HepG2 (cell line): ENCODE measurements around the gene NCF4. TPM values are rescaled to one million over a fixed set of nuclear protein-coding genes. Genes with fewer than 3 reads are reported as not detected.

ENCODE experiments used
- ATAC-seq: fragments of 200-7000 bp; cut with Tn5 transposase; 3 replicates; pipeline ENCODE4 v1.9.1; 2020; ENCODE audit warnings: mild to moderate bottlenecking, moderate library complexity
- BruUV-seq: library from RNA; stranded (reverse); fragments of 400-500 nt; replicated peaks from 2 replicates; lab custom pipeline; 2021; lab: Mats Ljungman, UMichigan
- CTCF ChIA-PET: fragments of 300-600 bp; formaldehyde crosslinking; extraction: SDS; loops from one replicate; lab custom pipeline; 2021; ENCODE audit warnings: low total read pairs, inconsistent platforms, low intra/inter-chr PET ratio; lab: Yijun Ruan, JAX
- POLR2A ChIA-PET: fragments of 350-600 bp; sonication (Branson Sonifier 250); formaldehyde crosslinking; loops from one replicate; lab custom pipeline; 2020; ENCODE audit warnings: antibody characterized with exemption, inconsistent platforms; lab: Yijun Ruan, JAX
- DNase-seq: peaks from one replicate; pipeline ENCODE4 v3.0.0-alpha.2; 2015; ENCODE audit warnings: low spot score
- FAIRE-seq: peaks from 3 replicates; lab custom pipeline; 2011; peaks lifted over from hg19 to GRCh38; lab: Jason Lieb, UNC
- H2AFZ ChIP-seq: one replicate; pipeline ENCODE4 v1.6.1; 2011; ENCODE audit warnings: low read length, inconsistent platforms
- H3K27ac ChIP-seq: fragments of 300-600 bp; 3 replicates; pipeline ENCODE4 v1.8.0; 2011; ENCODE audit warnings: mixed run types, mild to moderate bottlenecking, mixed read lengths, low read length, inconsistent platforms; ENCODE audit not compliant: insufficient read depth; ENCODE audit errors: extremely low read length
- H3K27me3 ChIP-seq, 2 experiments: fragments of 200-600 bp in 1 of 2; 2 replicates in 1 of 2; 3 replicates in 1 of 2; pipeline versions ENCODE4 v1.6.0 to v1.8.0; 2011; ENCODE audit warnings: low read length in 2 of 2, mild to moderate bottlenecking in 2 of 2, moderate library complexity in 2 of 2, inconsistent platforms in 1 of 2; ENCODE audit not compliant: insufficient read depth in 2 of 2, control insufficient read depth in 1 of 2
- H3K36me3 ChIP-seq, 2 experiments: fragments of 200-600 bp in 1 of 2; replicated peaks in 1 of 2; 2 replicates in 1 of 2; 3 replicates in 1 of 2; pipeline versions ENCODE4 v1.5.1 to v1.8.0; 2011; ENCODE audit warnings: low read length in 2 of 2, inconsistent platforms in 1 of 2; ENCODE audit not compliant: insufficient read depth in 2 of 2, control insufficient read depth in 1 of 2
- H3K4me1 ChIP-seq: 2 replicates; pipeline ENCODE4 v1.5.1; 2012; ENCODE audit warnings: low read length, inconsistent platforms; ENCODE audit not compliant: insufficient read depth
- H3K4me2 ChIP-seq: 2 replicates; pipeline ENCODE4 v1.6.0; 2011; ENCODE audit warnings: low read depth, low read length, inconsistent platforms
- H3K4me3 ChIP-seq, 3 experiments: fragments of 200-600 bp in 1 of 3; sonication (generic), shearing (Covaris generic) in 1 of 3; replicated peaks in 1 of 3; 2 replicates each; pipeline ENCODE4 v1.5.1; 2011 to 2016; ENCODE audit warnings: low read length in 3 of 3, inconsistent platforms in 2 of 3, low read depth in 2 of 3, mild to moderate bottlenecking in 2 of 3, control low read depth in 1 of 3, mixed read lengths in 1 of 3; ENCODE audit not compliant: insufficient read depth in 1 of 3
- H3K79me2 ChIP-seq: one replicate; pipeline ENCODE4 v1.6.1; 2011; ENCODE audit warnings: low read length, inconsistent platforms; ENCODE audit not compliant: insufficient read depth
- H3K9ac ChIP-seq: 2 replicates; pipeline ENCODE4 v1.6.0; 2011; ENCODE audit warnings: mild to moderate bottlenecking, low read depth, low read length, inconsistent platforms; ENCODE audit not compliant: insufficient read depth
- H3K9me3 ChIP-seq: 2 replicates; pipeline ENCODE4 v1.5.1; 2012; ENCODE audit warnings: mild to moderate bottlenecking, low read length
- H4K20me1 ChIP-seq: 2 replicates; pipeline ENCODE4 v1.6.0; 2011; ENCODE audit warnings: inconsistent platforms, mild to moderate bottlenecking, low read length, moderate library complexity; ENCODE audit not compliant: insufficient read depth
- CENPX ChIP-seq: sonication (generic); formaldehyde crosslinking; IDR thresholded peaks from 2 replicates; pipeline ENCODE4 v1.9.0; 2021; ENCODE audit warnings: mild to moderate bottlenecking, missing genetic modification reagents, moderate library complexity
- ZNF260 ChIP-seq: sonication (generic); formaldehyde crosslinking; IDR thresholded peaks from 2 replicates; pipeline ENCODE4 v1.4.0; 2020; ENCODE audit warnings: missing genetic modification reagents, low read depth, mild to moderate bottlenecking, borderline replicate concordance
- ZNF549 ChIP-seq: sonication (generic); formaldehyde crosslinking; IDR thresholded peaks from 2 replicates; pipeline ENCODE4 v1.5.0; 2020; ENCODE audit warnings: missing genetic modification reagents
- WGBS: methylation state at CpG from one replicate; pipeline ENCODE4 v1.1.6; 2017; ENCODE audit warnings: low lambda C conversion rate; 5-methylcytosine and 5-hydroxymethylcytosine counted together
- in situ Hi-C: cut with HindIII; loops from 2 replicates; pipeline ENCODE4 v1.10.0; 2017; ENCODE audit warnings: low pct_unique_long_range_greater_than_20kb; ENCODE audit not compliant: extremely low pct_ligation_motif_present
- intact Hi-C: fragments of 100-400 bp; cut with micrococcal nuclease; formaldehyde crosslinking; loops from one replicate; pipeline ENCODE4 v1.10.0; 2022; ENCODE audit not compliant: unreplicated experiment
- polyA plus RNA-seq, 8 experiments: library from polyadenylated mRNA; depleted of rRNA in 3 of 8; stranded (reverse) in 7 of 8; unstranded in 1 of 8; fragments of >200 nt; fragmentation: Illumina TruSeq in 4 of 8; extraction: Trizol in 4 of 8; gene quantifications; 2 replicates each; pipeline versions ENCODE4 v1.2.1 to v1.2.3, GENCODE V29; 2011 to 2016; ENCODE audit warnings: low read depth in 4 of 8, missing spikeins in 1 of 8, mixed read lengths in 1 of 8; ENCODE audit not compliant: insufficient read depth in 1 of 8
- total RNA-seq, 5 experiments: library from RNA; depleted of rRNA; stranded (reverse); fragments of >200 nt; fragmentation: Illumina TruSeq; extraction: Trizol; gene quantifications; 2 replicates each; pipeline ENCODE4 v1.2.3, GENCODE V29; 2016; ENCODE audit warnings: low read depth in 1 of 5
- TF ChIP-seq, protein P1 (sequence below): sonication (generic); formaldehyde crosslinking; IDR thresholded peaks from 2 replicates; pipeline ENCODE4 v1.5.0; 2020; ENCODE audit warnings: missing genetic modification reagents
- TF ChIP-seq, protein P2 (sequence below): fragments of 450-650 bp; IDR thresholded peaks from 2 replicates; pipeline ENCODE4 v1.6.1; 2016

Gene NCF4
- total and polyA plus RNA-seq, 2 of the 13 experiments (the other 11 are each of a cell fraction or from before 2014, with no cell fraction given), result not detected

GRCh38 chr22:36855478-36855877, 5.3 kb upstream of the NCF4 start:
- DNase-seq (no peak), ATAC-seq (no peak), FAIRE-seq (no peak)
- in situ Hi-C loops (loop anchor here (5.0 to 10.0 kb wide), 3 partner anchors 73 to 308 kb away; no protein-coding TSS in a partner anchor), intact Hi-C loops (no loop called here)
- Histone ChIP-seq H3K79me2 (no peaks in the 10 kb centered on the region), H3K4me1 (no peaks in the 10 kb centered on the region), H4K20me1 (no peaks in the 10 kb centered on the region), H3K9me3 (no peaks in the 10 kb centered on the region), H3K36me3 (no peaks in the 10 kb centered on the region), H3K27me3 (peaks cover 1 to 33% of the 10 kb centered on the region in 2 experiments; a peak in 3 of 5 replicates), H3K4me2 (no peak overlapping the region), H3K27ac (no peak overlapping the region), H2AFZ (no peak overlapping the region), H3K9ac (no peak overlapping the region), H3K4me3 (no peak overlapping the region)
- BruUV-seq, result no TSS peak
- CTCF ChIA-PET, result interaction anchor here (1.7 to 3.6 kb wide), 3 partner anchors 74 to 309 kb away, joined by 11 to 67 read pairs (median 23); no protein-coding TSS in a partner anchor
- WGBS, result 54% methylated on average over 3 of the region's 3 CpGs
- POLR2A ChIA-PET, result no interaction called here
- TF ChIP-seq, protein P1, sequence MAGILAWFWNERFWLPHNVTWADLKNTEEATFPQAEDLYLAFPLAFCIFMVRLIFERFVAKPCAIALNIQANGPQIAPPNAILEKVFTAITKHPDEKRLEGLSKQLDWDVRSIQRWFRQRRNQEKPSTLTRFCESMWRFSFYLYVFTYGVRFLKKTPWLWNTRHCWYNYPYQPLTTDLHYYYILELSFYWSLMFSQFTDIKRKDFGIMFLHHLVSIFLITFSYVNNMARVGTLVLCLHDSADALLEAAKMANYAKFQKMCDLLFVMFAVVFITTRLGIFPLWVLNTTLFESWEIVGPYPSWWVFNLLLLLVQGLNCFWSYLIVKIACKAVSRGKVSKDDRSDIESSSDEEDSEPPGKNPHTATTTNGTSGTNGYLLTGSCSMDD (CRISPR knock-in tag), result no peak
- TF ChIP-seq ZNF549 (CRISPR knock-in tag) (no peak), CENPX (CRISPR knock-in tag) (no peak), ZNF260 (CRISPR knock-in tag) (no peak)
- TF ChIP-seq, protein P2, sequence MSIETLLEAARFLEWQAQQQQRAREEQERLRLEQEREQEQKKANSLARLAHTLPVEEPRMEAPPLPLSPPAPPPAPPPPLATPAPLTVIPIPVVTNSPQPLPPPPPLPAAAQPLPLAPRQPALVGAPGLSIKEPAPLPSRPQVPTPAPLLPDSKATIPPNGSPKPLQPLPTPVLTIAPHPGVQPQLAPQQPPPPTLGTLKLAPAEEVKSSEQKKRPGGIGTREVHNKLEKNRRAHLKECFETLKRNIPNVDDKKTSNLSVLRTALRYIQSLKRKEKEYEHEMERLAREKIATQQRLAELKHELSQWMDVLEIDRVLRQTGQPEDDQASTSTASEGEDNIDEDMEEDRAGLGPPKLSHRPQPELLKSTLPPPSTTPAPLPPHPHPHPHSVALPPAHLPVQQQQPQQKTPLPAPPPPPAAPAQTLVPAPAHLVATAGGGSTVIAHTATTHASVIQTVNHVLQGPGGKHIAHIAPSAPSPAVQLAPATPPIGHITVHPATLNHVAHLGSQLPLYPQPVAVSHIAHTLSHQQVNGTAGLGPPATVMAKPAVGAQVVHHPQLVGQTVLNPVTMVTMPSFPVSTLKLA, result peak; percentile 75
